ENCODE data around the gene CWF19L1. TPM values are rescaled to one million over a fixed set of nuclear protein-coding genes. Genes with fewer than 3 reads are reported as not detected.

The CWF19L1 gene
- total and polyA plus RNA-seq, 2 of the 13 experiments (the other 11 are each of a cell fraction or from before 2014, with no cell fraction given) = 13.6 to 42.1 TPM

DNA sequence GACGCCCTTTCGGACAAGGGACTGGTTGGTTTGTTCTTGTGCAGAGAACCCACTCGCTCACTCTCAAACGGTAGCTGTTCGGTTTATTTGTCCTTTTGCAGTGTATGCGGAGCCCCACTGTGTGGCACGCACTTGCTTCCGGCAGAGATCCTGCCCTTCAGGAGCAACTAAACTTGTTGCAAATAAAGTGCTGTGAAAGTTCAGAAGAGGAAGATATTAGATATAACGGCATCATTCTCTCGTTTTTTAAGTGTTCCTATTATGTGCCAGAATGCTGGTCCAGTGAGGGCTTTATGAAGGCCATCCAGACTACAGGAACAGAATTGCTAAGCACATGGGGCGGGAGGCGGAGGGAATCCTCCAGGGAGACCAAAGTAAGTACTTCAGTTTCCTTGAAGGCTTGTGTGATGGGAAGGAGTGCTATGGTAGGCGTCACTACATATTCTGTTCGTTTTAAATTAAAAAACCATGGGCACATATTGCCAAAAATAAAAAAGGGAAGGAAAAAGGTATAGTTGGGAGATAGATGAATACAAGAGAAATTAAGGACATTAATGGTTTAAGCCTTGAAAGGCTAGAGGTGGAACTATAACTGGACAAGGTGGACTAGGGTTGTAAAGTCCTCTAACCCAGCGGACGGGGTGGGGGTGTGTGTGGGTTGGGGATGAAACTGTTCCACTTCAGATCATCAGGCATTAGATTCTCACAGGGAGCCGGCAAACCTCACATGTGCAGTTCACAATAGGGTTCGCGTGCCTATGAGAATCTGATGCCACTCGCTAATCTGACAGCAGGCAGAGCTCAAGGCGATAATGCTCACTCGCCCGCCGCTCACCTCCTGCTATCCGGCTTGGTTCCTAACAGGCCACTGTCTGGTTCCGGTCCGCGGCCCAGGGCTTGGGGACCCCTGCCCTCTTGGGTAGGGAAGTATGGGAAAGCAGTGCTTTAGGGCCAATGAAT, 80.9 kb downstream of the CWF19L1 start (continued):
- TF ChIP-seq, protein P1, sequence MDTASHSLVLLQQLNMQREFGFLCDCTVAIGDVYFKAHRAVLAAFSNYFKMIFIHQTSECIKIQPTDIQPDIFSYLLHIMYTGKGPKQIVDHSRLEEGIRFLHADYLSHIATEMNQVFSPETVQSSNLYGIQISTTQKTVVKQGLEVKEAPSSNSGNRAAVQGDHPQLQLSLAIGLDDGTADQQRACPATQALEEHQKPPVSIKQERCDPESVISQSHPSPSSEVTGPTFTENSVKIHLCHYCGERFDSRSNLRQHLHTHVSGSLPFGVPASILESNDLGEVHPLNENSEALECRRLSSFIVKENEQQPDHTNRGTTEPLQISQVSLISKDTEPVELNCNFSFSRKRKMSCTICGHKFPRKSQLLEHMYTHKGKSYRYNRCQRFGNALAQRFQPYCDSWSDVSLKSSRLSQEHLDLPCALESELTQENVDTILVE (CRISPR knock-in tag; IDR thresholded peaks at IDR 0.05) = no peak
- TF ChIP-seq FOSL2 (CRISPR knock-in tag; IDR thresholded peaks at IDR 0.05) (no peak), HNRNPK (IDR thresholded peaks at IDR 0.05; ENCODE audit: low read depth, low read length, poor library complexity, severe bottlenecking) (no peak), ARNTL (CRISPR knock-in tag; IDR thresholded peaks at IDR 0.05) (peak; percentile 7; the same call in 1 of the 2 replicates), KLF16 (CRISPR knock-in tag; IDR thresholded peaks at IDR 0.05) (no peak), SMARCE1 (IDR thresholded peaks at IDR 0.05; ENCODE audit: borderline replicate concordance) (no peak), ATRX (CRISPR knock-in tag; IDR thresholded peaks at IDR 0.05; ENCODE audit: borderline replicate concordance) (no peak), DNMT1 (CRISPR knock-in tag; IDR thresholded peaks at IDR 0.05) (no peak), ZNF33B (CRISPR knock-in tag; IDR thresholded peaks at IDR 0.05) (no peak), ONECUT2 (CRISPR knock-in tag; IDR thresholded peaks at IDR 0.05) (no peak), RORA (CRISPR knock-in tag; IDR thresholded peaks at IDR 0.05) (no peak), RAD51 (IDR thresholded peaks at IDR 0.05; ENCODE audit: borderline replicate concordance) (no peak)
- TF ChIP-seq, protein P2, sequence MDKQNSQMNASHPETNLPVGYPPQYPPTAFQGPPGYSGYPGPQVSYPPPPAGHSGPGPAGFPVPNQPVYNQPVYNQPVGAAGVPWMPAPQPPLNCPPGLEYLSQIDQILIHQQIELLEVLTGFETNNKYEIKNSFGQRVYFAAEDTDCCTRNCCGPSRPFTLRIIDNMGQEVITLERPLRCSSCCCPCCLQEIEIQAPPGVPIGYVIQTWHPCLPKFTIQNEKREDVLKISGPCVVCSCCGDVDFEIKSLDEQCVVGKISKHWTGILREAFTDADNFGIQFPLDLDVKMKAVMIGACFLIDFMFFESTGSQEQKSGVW (CRISPR knock-in tag; IDR thresholded peaks at IDR 0.05; ENCODE audit: borderline replicate concordance) = no peak
- TF ChIP-seq, protein P3, sequence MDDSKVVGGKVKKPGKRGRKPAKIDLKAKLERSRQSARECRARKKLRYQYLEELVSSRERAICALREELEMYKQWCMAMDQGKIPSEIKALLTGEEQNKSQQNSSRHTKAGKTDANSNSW (CRISPR knock-in tag; IDR thresholded peaks at IDR 0.05; ENCODE audit: borderline replicate concordance) = no peak
- TF ChIP-seq, protein P4, sequence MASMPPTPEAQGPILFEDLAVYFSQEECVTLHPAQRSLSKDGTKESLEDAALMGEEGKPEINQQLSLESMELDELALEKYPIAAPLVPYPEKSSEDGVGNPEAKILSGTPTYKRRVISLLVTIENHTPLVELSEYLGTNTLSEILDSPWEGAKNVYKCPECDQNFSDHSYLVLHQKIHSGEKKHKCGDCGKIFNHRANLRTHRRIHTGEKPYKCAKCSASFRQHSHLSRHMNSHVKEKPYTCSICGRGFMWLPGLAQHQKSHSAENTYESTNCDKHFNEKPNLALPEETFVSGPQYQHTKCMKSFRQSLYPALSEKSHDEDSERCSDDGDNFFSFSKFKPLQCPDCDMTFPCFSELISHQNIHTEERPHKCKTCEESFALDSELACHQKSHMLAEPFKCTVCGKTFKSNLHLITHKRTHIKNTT (CRISPR knock-in tag; IDR thresholded peaks at IDR 0.05) = no peak
- TF ChIP-seq, protein P5, sequence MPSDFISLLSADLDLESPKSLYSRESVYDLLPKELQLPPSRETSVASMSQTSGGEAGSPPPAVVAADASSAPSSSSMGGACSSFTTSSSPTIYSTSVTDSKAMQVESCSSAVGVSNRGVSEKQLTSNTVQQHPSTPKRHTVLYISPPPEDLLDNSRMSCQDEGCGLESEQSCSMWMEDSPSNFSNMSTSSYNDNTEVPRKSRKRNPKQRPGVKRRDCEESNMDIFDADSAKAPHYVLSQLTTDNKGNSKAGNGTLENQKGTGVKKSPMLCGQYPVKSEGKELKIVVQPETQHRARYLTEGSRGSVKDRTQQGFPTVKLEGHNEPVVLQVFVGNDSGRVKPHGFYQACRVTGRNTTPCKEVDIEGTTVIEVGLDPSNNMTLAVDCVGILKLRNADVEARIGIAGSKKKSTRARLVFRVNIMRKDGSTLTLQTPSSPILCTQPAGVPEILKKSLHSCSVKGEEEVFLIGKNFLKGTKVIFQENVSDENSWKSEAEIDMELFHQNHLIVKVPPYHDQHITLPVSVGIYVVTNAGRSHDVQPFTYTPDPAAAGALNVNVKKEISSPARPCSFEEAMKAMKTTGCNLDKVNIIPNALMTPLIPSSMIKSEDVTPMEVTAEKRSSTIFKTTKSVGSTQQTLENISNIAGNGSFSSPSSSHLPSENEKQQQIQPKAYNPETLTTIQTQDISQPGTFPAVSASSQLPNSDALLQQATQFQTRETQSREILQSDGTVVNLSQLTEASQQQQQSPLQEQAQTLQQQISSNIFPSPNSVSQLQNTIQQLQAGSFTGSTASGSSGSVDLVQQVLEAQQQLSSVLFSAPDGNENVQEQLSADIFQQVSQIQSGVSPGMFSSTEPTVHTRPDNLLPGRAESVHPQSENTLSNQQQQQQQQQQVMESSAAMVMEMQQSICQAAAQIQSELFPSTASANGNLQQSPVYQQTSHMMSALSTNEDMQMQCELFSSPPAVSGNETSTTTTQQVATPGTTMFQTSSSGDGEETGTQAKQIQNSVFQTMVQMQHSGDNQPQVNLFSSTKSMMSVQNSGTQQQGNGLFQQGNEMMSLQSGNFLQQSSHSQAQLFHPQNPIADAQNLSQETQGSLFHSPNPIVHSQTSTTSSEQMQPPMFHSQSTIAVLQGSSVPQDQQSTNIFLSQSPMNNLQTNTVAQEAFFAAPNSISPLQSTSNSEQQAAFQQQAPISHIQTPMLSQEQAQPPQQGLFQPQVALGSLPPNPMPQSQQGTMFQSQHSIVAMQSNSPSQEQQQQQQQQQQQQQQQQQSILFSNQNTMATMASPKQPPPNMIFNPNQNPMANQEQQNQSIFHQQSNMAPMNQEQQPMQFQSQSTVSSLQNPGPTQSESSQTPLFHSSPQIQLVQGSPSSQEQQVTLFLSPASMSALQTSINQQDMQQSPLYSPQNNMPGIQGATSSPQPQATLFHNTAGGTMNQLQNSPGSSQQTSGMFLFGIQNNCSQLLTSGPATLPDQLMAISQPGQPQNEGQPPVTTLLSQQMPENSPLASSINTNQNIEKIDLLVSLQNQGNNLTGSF (CRISPR knock-in tag; IDR thresholded peaks at IDR 0.05) = no peak
- TF ChIP-seq, protein P6, sequence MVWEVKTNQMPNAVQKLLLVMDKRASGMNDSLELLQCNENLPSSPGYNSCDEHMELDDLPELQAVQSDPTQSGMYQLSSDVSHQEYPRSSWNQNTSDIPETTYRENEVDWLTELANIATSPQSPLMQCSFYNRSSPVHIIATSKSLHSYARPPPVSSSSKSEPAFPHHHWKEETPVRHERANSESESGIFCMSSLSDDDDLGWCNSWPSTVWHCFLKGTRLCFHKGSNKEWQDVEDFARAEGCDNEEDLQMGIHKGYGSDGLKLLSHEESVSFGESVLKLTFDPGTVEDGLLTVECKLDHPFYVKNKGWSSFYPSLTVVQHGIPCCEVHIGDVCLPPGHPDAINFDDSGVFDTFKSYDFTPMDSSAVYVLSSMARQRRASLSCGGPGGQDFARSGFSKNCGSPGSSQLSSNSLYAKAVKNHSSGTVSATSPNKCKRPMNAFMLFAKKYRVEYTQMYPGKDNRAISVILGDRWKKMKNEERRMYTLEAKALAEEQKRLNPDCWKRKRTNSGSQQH (CRISPR knock-in tag; IDR thresholded peaks at IDR 0.05; ENCODE audit: low read depth) = no peak
- TF ChIP-seq, protein P7, sequence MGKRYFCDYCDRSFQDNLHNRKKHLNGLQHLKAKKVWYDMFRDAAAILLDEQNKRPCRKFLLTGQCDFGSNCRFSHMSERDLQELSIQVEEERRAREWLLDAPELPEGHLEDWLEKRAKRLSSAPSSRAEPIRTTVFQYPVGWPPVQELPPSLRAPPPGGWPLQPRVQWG (CRISPR knock-in tag; IDR thresholded peaks at IDR 0.05; ENCODE audit: borderline replicate concordance, low read depth) = no peak

Measured in HepG2 (cell line).